HepG2 (cell line): Measurements from ENCODE around the gene CGB5. TPM values are rescaled to one million over a fixed set of nuclear protein-coding genes. Genes with fewer than 3 reads are reported as not detected.

Experiments used
- ATF7 ChIP-seq, 2 experiments: fragments of 450-650 bp in 1 of 2; sonication (generic) in 1 of 2; formaldehyde crosslinking in 1 of 2; IDR thresholded peaks; 2 replicates each; pipeline versions ENCODE4 v1.4.0 to v1.6.1; 2016 to 2020; ENCODE audit warnings: antibody characterized with exemption in 1 of 2, mild to moderate bottlenecking in 1 of 2, missing genetic modification reagents in 1 of 2
- BORCS8-MEF2B ChIP-seq: sonication (generic); formaldehyde crosslinking; IDR thresholded peaks from 2 replicates; pipeline ENCODE4 v1.8.0; 2022; ENCODE audit warnings: mild to moderate bottlenecking, missing genetic modification reagents
- CBFB ChIP-seq: sonication (generic); formaldehyde crosslinking; IDR thresholded peaks from 2 replicates; pipeline ENCODE4 v1.4.0; 2020; ENCODE audit warnings: missing genetic modification reagents
- ELF1 ChIP-seq: sonication (generic); formaldehyde crosslinking; IDR thresholded peaks from 2 replicates; pipeline ENCODE4 v1.4.0; 2020; ENCODE audit warnings: missing genetic modification reagents
- ETV5 ChIP-seq: IDR thresholded peaks from 2 replicates; pipeline ENCODE4 v1.6.1; 2018; ENCODE audit warnings: missing biosample characterization, missing genetic modification reagents, inconsistent platforms, borderline replicate concordance
- GATAD2A ChIP-seq: IDR thresholded peaks from 2 replicates; pipeline ENCODE4 v1.6.1; 2016
- HCFC1 ChIP-seq: fragments of 150-350 bp; IDR thresholded peaks from 2 replicates; pipeline ENCODE4 v1.6.1; 2014; ENCODE audit warnings: low read depth, low read length
- KAT2B ChIP-seq: fragments of 150-350 bp; IDR thresholded peaks from 2 replicates; pipeline ENCODE4 v1.6.1; 2014; ENCODE audit warnings: low read depth, low read length, borderline replicate concordance
- PCBP2 ChIP-seq: fragments of 200-400 bp; formaldehyde crosslinking; optimal IDR thresholded peaks from 2 replicates; pipeline ENCODE3; 2018; ENCODE audit warnings: low read length, low read depth; ENCODE audit not compliant: poor library complexity, severe bottlenecking
- RBM39 ChIP-seq: fragments of 200-400 bp; formaldehyde crosslinking; IDR thresholded peaks from one replicate; pipeline ENCODE4 v1.6.1; 2018; ENCODE audit warnings: antibody characterized with exemption, mild to moderate bottlenecking, low read depth, low read length; ENCODE audit not compliant: poor library complexity, severe bottlenecking
- SATB2 ChIP-seq: sonication (generic); formaldehyde crosslinking; IDR thresholded peaks from 2 replicates; pipeline ENCODE4 v1.5.0; 2020; ENCODE audit warnings: missing genetic modification reagents
- TBL1XR1 ChIP-seq: fragments of 150-350 bp; IDR thresholded peaks from 2 replicates; pipeline ENCODE4 v1.6.1; 2014; ENCODE audit warnings: borderline replicate concordance, low read length; ENCODE audit not compliant: partially characterized antibody
- ZFP36 ChIP-seq: fragments of 150-350 bp; IDR thresholded peaks from 2 replicates; pipeline ENCODE4 v1.6.1; 2018; ENCODE audit warnings: borderline replicate concordance, low read length, low read depth; ENCODE audit not compliant: partially characterized antibody
- ZFY ChIP-seq: sonication (generic); formaldehyde crosslinking; IDR thresholded peaks from 2 replicates; pipeline ENCODE4 v1.4.0; 2020; ENCODE audit warnings: missing genetic modification reagents
- ZNF263 ChIP-seq: sonication (generic); formaldehyde crosslinking; IDR thresholded peaks from 2 replicates; pipeline ENCODE4 v1.4.0; 2020; ENCODE audit warnings: missing genetic modification reagents
- ZNF569 ChIP-seq: sonication (generic); formaldehyde crosslinking; IDR thresholded peaks from 2 replicates; pipeline ENCODE4 v1.5.0; 2020; ENCODE audit warnings: mild to moderate bottlenecking, missing genetic modification reagents, moderate library complexity, borderline replicate concordance
- ZNF788 ChIP-seq: sonication (generic); formaldehyde crosslinking; IDR thresholded peaks from 2 replicates; pipeline ENCODE4 v1.5.0; 2020; ENCODE audit warnings: mild to moderate bottlenecking, missing genetic modification reagents, borderline replicate concordance
- ZNF83 ChIP-seq: sonication (generic); formaldehyde crosslinking; IDR thresholded peaks from 2 replicates; pipeline ENCODE4 v1.4.0; 2020; ENCODE audit warnings: missing genetic modification reagents, mild to moderate bottlenecking, borderline replicate concordance
- polyA plus RNA-seq, 8 experiments: library from polyadenylated mRNA; depleted of rRNA in 3 of 8; stranded (reverse) in 7 of 8; unstranded in 1 of 8; fragments of >200 nt; fragmentation: Illumina TruSeq in 4 of 8; extraction: Trizol in 4 of 8; gene quantifications; 2 replicates each; pipeline versions ENCODE4 v1.2.1 to v1.2.3, GENCODE V29; 2011 to 2016; ENCODE audit warnings: low read depth in 4 of 8, missing spikeins in 1 of 8, mixed read lengths in 1 of 8; ENCODE audit not compliant: insufficient read depth in 1 of 8
- total RNA-seq, 5 experiments: library from RNA; depleted of rRNA; stranded (reverse); fragments of >200 nt; fragmentation: Illumina TruSeq; extraction: Trizol; gene quantifications; 2 replicates each; pipeline ENCODE4 v1.2.3, GENCODE V29; 2016; ENCODE audit warnings: low read depth in 1 of 5
- TF ChIP-seq, protein P1 (sequence below): IDR thresholded peaks from 2 replicates; pipeline ENCODE4 v1.6.1; 2016; ENCODE audit warnings: missing compliant biosample characterization, missing genetic modification reagents, borderline replicate concordance
- TF ChIP-seq, protein P2 (sequence below): sonication (generic); formaldehyde crosslinking; IDR thresholded peaks from 2 replicates; pipeline ENCODE4 v1.4.0; 2020; ENCODE audit warnings: missing genetic modification reagents
- TF ChIP-seq, protein P3 (sequence below): sonication (generic); formaldehyde crosslinking; IDR thresholded peaks from 2 replicates; pipeline ENCODE4 v1.4.0; 2020; ENCODE audit warnings: missing genetic modification reagents, mild to moderate bottlenecking, borderline replicate concordance

Gene CGB5
- total and polyA plus RNA-seq, 2 of the 13 experiments (the other 11 are each of a cell fraction or from before 2014, with no cell fraction given) = not detected

- TF ChIP-seq, protein P1, sequence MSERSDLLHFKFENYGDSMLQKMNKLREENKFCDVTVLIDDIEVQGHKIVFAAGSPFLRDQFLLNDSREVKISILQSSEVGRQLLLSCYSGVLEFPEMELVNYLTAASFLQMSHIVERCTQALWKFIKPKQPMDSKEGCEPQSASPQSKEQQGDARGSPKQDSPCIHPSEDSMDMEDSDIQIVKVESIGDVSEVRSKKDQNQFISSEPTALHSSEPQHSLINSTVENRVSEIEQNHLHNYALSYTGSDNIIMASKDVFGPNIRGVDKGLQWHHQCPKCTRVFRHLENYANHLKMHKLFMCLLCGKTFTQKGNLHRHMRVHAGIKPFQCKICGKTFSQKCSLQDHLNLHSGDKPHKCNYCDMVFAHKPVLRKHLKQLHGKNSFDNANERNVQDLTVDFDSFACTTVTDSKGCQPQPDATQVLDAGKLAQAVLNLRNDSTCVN = peak; percentile 55
- TF ChIP-seq CBFB (CRISPR knock-in tag) = peak; percentile 69; the same call in 1 of the 2 replicates
- no peak for TF ChIP-seq ZFP36
- TF ChIP-seq, protein P2, sequence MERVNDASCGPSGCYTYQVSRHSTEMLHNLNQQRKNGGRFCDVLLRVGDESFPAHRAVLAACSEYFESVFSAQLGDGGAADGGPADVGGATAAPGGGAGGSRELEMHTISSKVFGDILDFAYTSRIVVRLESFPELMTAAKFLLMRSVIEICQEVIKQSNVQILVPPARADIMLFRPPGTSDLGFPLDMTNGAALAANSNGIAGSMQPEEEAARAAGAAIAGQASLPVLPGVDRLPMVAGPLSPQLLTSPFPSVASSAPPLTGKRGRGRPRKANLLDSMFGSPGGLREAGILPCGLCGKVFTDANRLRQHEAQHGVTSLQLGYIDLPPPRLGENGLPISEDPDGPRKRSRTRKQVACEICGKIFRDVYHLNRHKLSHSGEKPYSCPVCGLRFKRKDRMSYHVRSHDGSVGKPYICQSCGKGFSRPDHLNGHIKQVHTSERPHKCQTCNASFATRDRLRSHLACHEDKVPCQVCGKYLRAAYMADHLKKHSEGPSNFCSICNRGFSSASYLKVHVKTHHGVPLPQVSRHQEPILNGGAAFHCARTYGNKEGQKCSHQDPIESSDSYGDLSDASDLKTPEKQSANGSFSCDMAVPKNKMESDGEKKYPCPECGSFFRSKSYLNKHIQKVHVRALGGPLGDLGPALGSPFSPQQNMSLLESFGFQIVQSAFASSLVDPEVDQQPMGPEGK (CRISPR knock-in tag) = peak; percentile 75
- no peak for TF ChIP-seq ZNF83 (CRISPR knock-in tag)
- no peak for TF ChIP-seq TBL1XR1
- peak; percentile 12; the same call in 1 of the 2 replicates for TF ChIP-seq ETV5
- TF ChIP-seq ZNF569 (CRISPR knock-in tag) = no peak
- TF ChIP-seq RBM39 = peak; percentile 93
- TF ChIP-seq HCFC1 = peak; percentile 37; the same call in 1 of the 2 replicates
- TF ChIP-seq ATF7 (IDR thresholded peaks at IDR 0.05) = no peak
- no peak for TF ChIP-seq ATF7 (CRISPR knock-in tag; IDR thresholded peaks at IDR 0.05)
- peak; percentile 99 for TF ChIP-seq ZFY (CRISPR knock-in tag)
- TF ChIP-seq PCBP2 = no peak
- peak; percentile 21; the same call in 1 of the 2 replicates for TF ChIP-seq KAT2B
- peak; percentile 57; the same call in 1 of the 2 replicates for TF ChIP-seq BORCS8-MEF2B (CRISPR knock-in tag)
- peak; percentile 31; the same call in 1 of the 2 replicates for TF ChIP-seq ZNF263 (CRISPR knock-in tag)
- TF ChIP-seq, protein P3, sequence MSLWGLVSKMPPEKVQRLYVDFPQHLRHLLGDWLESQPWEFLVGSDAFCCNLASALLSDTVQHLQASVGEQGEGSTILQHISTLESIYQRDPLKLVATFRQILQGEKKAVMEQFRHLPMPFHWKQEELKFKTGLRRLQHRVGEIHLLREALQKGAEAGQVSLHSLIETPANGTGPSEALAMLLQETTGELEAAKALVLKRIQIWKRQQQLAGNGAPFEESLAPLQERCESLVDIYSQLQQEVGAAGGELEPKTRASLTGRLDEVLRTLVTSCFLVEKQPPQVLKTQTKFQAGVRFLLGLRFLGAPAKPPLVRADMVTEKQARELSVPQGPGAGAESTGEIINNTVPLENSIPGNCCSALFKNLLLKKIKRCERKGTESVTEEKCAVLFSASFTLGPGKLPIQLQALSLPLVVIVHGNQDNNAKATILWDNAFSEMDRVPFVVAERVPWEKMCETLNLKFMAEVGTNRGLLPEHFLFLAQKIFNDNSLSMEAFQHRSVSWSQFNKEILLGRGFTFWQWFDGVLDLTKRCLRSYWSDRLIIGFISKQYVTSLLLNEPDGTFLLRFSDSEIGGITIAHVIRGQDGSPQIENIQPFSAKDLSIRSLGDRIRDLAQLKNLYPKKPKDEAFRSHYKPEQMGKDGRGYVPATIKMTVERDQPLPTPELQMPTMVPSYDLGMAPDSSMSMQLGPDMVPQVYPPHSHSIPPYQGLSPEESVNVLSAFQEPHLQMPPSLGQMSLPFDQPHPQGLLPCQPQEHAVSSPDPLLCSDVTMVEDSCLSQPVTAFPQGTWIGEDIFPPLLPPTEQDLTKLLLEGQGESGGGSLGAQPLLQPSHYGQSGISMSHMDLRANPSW (CRISPR knock-in tag) = no peak; the same call in 1 of the 2 replicates
- 0 out of 2 replicates have a peak, but pooled peaks have one; percentile 39 for TF ChIP-seq SATB2 (CRISPR knock-in tag)
- TF ChIP-seq GATAD2A = peak; percentile 50; the same call in 1 of the 2 replicates
- peak; percentile 86 for TF ChIP-seq ELF1 (CRISPR knock-in tag)
- peak; percentile 20; the same call in 1 of the 2 replicates for TF ChIP-seq ZNF788 (CRISPR knock-in tag)
Observed at GRCh38 chr19:49085020-49085867, 41.6 kb downstream of the CGB5 start, which contains the start of gene SNRNP70 (continued).
